Measurements from ENCODE around the gene KDM4B. TPM values are rescaled to one million over a fixed set of nuclear protein-coding genes. Genes with fewer than 3 reads are reported as not detected.
A peak's percentile ranks its signal among the peaks of the same experiment; 100 is the strongest.

Gene KDM4B
- total and polyA plus RNA-seq, 9 of the 15 experiments (the other 6 are each of a cell fraction or from before 2014, with no cell fraction given), result 0.21 to 29.9 (median 7.3) TPM

- TF ChIP-seq, protein P1, sequence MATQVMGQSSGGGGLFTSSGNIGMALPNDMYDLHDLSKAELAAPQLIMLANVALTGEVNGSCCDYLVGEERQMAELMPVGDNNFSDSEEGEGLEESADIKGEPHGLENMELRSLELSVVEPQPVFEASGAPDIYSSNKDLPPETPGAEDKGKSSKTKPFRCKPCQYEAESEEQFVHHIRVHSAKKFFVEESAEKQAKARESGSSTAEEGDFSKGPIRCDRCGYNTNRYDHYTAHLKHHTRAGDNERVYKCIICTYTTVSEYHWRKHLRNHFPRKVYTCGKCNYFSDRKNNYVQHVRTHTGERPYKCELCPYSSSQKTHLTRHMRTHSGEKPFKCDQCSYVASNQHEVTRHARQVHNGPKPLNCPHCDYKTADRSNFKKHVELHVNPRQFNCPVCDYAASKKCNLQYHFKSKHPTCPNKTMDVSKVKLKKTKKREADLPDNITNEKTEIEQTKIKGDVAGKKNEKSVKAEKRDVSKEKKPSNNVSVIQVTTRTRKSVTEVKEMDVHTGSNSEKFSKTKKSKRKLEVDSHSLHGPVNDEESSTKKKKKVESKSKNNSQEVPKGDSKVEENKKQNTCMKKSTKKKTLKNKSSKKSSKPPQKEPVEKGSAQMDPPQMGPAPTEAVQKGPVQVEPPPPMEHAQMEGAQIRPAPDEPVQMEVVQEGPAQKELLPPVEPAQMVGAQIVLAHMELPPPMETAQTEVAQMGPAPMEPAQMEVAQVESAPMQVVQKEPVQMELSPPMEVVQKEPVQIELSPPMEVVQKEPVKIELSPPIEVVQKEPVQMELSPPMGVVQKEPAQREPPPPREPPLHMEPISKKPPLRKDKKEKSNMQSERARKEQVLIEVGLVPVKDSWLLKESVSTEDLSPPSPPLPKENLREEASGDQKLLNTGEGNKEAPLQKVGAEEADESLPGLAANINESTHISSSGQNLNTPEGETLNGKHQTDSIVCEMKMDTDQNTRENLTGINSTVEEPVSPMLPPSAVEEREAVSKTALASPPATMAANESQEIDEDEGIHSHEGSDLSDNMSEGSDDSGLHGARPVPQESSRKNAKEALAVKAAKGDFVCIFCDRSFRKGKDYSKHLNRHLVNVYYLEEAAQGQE (IDR thresholded peaks at IDR 0.05; ENCODE audit: borderline replicate concordance), result 0 out of 2 replicates have a peak, but pooled peaks have one; percentile 7
- TF ChIP-seq, protein P1 (CRISPR knock-in tag; IDR thresholded peaks at IDR 0.05; ENCODE audit: low read depth), result no peak
These were observed 219.8 kb downstream of the KDM4B start (continued) for GRCh38 chr19:5188548-5189317.
